ENCODE results near the gene TMEM266. TPM values are rescaled to one million over a fixed set of nuclear protein-coding genes. Genes with fewer than 3 reads are reported as not detected.

Gene TMEM266
- total RNA-seq, 1 donor = not detected

DNA sequence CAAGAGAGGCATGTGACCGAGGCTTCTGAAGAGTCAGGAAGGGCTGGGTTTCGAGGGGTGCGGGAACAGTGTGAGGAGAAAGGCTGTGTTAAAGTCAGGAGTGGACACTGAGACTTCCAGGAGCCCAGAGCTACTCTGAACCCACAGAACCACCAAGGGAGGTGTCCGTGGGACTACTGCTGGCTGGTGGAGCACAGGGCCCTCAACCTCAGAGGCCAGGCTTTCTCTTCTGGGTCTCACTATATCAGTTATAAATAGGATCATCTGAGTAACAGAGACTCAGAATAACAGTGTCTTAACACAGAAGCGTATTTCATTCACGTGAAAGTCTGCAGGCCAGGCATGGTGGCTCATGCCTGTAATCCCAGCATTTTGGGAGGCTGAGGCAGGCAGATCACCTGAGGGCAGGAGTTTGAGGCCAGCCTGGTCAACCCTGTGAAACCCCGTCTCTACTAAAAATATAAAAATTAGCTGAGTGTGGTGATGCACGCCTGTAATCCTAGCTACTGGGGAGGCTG, 113.6 kb downstream of the TMEM266 start:
- Histone ChIP-seq H3K4me3 (ENCODE audit: low read length) (no peak overlapping the region), H3K9me3 (ENCODE audit: low read depth, low read length) (no peaks in the 10 kb centered on the region), H3K27me3 (ENCODE audit: insufficient read depth, low read length) (no peaks in the 10 kb centered on the region), H3K4me1 (ENCODE audit: insufficient read depth, low read length) (peaks cover 12% of the 10 kb centered on the region)

DNA sequence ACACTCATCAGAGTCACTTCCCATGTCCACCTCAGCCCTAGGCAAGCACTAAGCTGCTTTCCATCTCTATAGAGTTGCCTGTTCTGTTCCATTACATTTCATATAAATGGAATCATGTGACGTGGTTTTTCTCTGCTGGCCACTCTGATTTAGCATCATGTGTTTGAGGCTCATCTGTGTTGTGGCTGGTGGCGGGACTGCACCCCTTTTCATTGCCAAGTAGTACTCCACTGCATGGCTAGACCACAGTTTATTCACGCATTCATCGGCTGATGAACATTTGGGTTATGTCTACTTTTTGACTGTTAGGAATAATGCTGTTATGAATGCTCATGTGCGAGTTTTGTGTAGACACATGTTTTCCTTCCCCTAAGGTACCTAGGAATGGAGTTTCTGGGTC, 114.9 kb downstream of the TMEM266 start:
- Histone ChIP-seq H3K4me3 (ENCODE audit: low read length) (no peak overlapping the region), H3K27me3 (ENCODE audit: insufficient read depth, low read length) (no peaks in the 10 kb centered on the region), H3K9me3 (ENCODE audit: low read depth, low read length) (no peaks in the 10 kb centered on the region), H3K4me1 (ENCODE audit: insufficient read depth, low read length) (peaks cover 8% of the 10 kb centered on the region)

DNA sequence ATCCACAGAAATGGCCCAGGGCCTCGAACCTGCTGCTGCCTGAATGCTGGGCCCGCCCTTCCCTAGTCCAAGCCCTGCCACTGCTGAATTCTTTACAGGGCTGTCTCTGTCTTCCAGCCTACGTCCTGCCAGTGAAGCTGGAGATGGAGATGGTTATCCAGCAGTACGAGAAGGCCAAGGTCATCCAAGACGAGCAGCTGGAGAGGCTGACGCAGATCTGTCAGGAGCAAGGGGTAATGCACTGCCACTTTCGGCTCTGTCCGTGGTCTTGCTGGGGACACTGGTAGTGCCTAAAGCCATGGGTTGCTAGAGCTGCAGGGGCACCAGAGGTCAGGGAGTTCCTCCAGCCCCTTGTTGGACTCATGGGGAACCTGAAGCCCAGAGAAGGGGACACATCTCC, 115.7 kb downstream of the TMEM266 start:
- Histone ChIP-seq H3K4me3 (ENCODE audit: low read length) (no peak overlapping the region), H3K9me3 (ENCODE audit: low read depth, low read length) (no peaks in the 10 kb centered on the region), H3K27me3 (ENCODE audit: insufficient read depth, low read length) (no peaks in the 10 kb centered on the region), H3K4me1 (ENCODE audit: insufficient read depth, low read length) (peaks cover under 1% of the 10 kb centered on the region)

DNA sequence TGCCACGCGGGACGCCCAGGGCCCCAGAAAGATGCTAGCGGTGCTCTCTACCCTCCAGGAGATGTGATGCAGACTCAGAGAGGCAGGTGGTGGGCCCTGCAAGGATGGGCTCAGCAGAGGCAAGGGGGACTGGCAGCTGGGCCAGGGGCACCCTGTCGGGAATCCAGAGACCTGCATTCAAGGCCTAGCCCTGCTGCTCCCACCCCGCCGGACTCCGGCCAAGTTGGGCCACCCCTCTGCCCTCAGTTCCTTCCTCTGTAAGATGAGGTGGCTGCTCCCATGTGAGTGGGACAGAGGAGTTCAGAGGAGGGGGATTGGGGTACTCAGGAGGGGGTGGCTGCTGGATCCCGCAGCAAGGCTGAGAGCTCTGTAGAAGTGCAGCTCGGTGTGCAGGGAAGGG, 116.3 kb downstream of the TMEM266 start:
- Histone ChIP-seq H3K4me3 (ENCODE audit: low read length) (no peak overlapping the region), H3K9me3 (ENCODE audit: low read depth, low read length) (no peaks in the 10 kb centered on the region), H3K27me3 (ENCODE audit: insufficient read depth, low read length) (no peaks in the 10 kb centered on the region), H3K4me1 (ENCODE audit: insufficient read depth, low read length) (no peaks in the 10 kb centered on the region)

DNA sequence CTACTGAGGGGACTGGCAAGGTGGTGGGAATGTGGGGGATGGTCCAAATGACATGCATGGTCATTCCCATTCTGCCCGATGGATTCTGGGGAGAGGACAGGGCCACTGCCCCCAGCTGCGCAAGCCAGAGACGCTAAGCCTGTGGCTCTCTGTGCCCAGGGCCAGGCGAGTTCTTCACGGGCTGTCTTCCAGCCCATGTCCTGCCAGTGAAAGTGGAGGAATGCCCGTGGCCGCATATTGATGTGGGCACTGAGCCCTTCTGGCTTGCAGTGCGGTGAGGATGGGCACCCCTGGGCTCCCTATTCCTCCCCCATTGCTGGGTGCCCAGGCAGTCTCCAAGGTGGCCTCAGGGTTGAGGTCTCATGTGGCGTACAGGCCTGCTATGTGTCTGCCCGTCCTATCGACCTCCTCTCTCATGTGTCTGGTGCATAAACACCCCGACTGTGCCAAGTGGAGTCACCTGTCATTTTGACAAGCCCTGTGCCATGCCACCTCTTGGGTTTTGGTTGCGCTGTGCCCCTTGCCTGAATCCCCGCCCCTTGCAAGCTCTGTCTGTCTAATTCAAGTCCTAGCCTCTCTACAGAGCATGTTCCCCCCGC, 116.8 kb downstream of the TMEM266 start:
- no peaks in the 10 kb centered on the region for H3K27me3 ChIP-seq (ENCODE audit: insufficient read depth, low read length)
- no peaks in the 10 kb centered on the region for H3K4me1 ChIP-seq (ENCODE audit: insufficient read depth, low read length)
- no peaks in the 10 kb centered on the region for H3K9me3 ChIP-seq (ENCODE audit: low read depth, low read length)
- H3K4me3 ChIP-seq (ENCODE audit: low read length) = no peak overlapping the region

DNA sequence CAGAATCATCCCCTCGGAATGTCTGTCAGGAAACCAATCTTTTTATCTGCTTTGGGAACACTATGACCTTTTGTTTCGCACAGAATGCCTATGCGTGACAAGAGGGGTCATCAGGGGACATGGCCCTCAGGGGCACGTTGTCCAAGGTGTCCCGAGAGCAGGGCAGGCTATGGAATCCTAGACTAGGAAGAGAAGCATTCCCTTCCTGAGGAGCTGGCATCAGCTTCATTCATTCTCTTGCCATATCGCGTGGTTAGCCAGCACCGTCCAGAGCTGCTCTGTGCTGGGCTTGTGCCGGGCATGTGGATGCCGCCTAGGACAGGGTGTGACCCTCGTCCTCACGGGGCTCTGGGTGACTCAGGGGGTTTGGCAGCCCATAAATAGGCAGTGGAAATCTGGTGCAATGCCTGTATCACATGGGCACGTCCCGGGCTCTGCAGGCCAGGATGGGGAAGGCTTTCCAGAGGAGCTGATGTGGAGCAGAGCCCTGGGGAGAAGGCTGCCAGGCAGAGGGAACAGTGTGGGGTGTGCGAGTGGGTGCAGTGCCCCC, 117.8 kb downstream of the TMEM266 start:
- Histone ChIP-seq H3K4me1 (ENCODE audit: insufficient read depth, low read length) (no peaks in the 10 kb centered on the region), H3K9me3 (ENCODE audit: low read depth, low read length) (no peaks in the 10 kb centered on the region), H3K27me3 (ENCODE audit: insufficient read depth, low read length) (no peaks in the 10 kb centered on the region), H3K4me3 (ENCODE audit: low read length) (no peak overlapping the region)

DNA sequence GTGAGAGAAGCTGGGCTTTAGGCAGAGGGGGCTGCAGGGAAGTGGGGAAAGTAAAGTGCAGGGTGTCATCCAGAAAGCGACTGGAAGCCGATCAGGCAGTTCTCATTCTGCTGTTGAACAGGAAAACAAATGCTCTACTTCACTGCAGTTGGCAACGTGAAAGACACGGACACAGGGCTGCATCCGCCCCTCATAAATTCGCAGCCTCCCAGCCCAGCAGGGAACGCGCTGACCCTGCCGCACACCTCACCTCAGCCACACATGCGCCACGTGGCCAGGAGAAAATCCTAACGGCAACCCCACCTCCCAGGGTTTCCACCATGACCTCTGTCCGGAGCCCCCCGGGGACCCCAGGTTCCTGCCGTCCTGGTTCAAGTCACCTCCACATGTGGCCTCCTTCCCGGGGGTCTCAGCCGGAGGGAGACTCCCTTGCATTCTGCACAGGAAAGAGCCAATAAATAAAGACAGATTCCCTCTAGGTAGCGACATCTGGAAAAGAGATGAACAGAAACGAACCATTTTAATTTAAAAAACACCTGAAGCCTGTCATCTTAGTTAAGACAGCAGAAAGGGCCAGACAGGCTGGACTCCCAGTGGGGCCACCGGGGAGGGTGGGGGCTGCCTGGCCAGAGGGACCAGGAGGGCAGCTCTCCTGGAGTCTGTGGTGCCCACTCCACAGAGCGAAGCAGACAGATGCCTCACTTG, 118.7 kb downstream of the TMEM266 start:
- Histone ChIP-seq H3K4me1 (ENCODE audit: insufficient read depth, low read length) (no peaks in the 10 kb centered on the region), H3K4me3 (ENCODE audit: low read length) (no peak overlapping the region), H3K9me3 (ENCODE audit: low read depth, low read length) (no peaks in the 10 kb centered on the region), H3K27me3 (ENCODE audit: insufficient read depth, low read length) (no peaks in the 10 kb centered on the region)

DNA sequence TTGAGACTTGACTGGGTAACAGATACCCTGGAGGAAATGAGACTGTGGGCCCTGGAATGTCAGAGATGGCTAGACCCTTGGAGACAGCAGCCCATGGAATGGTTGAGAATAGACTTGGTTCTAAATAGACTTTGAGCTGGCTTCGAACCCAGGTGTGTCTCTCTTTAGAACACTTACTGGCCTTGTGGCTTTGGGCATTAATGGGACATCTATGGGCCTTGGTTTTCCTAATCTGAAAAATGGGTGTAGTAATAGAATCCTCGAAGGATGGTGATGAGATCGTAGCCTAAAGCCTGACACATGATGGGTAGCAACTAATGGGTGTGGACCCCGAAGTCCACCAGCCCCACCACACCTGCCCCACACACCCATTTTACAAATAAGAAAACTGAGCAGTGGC, 119.2 kb downstream of the TMEM266 start:
- Histone ChIP-seq H3K27me3 (ENCODE audit: insufficient read depth, low read length) (no peaks in the 10 kb centered on the region), H3K4me3 (ENCODE audit: low read length) (no peak overlapping the region), H3K4me1 (ENCODE audit: insufficient read depth, low read length) (no peaks in the 10 kb centered on the region), H3K9me3 (ENCODE audit: low read depth, low read length) (no peaks in the 10 kb centered on the region)

DNA sequence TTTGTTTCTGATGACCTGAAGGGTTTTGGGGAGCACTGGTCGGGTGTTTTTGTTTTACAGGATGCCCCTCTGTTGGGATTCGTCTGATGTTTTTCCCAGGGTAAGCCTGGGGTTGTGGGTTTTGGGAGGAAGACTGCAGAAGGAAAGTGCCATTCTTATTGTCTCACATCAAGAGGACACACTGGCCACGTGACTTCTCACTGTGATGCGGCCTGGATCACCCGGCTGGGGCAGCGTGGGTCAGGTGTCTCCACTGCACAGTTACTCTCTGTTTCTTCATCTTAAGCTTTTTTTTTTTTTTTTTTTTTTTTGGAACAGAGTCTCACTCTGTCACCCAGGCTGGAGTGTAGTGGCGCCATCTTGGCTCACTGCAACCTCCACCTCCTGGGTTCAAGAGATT, 120.5 kb downstream of the TMEM266 start:
- H3K4me1 ChIP-seq (ENCODE audit: insufficient read depth, low read length) = no peaks in the 10 kb centered on the region
- H3K27me3 ChIP-seq (ENCODE audit: insufficient read depth, low read length) = no peaks in the 10 kb centered on the region
- H3K9me3 ChIP-seq (ENCODE audit: low read depth, low read length) = no peaks in the 10 kb centered on the region
- H3K4me3 ChIP-seq (ENCODE audit: low read length) = no peak overlapping the region

DNA sequence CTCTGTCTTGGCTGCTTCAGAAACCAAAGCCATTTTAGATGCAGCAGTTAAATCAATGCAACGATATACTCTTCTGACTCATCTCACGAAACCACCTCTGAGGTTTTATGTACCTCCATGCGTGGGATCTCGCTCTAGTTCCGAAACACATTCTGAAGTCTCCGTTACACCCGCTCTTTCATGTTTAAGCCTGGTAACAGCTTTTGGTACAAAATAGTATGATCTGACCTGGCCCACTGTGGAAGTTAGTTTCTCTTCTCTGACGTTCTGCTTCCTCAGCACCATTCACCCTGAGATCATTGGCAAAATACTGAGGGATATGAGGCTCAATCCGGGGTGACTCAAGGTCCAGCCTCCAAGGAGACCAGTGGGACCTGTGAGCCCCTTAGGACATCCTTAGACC, 121.9 kb downstream of the TMEM266 start:
- Histone ChIP-seq H3K4me1 (ENCODE audit: insufficient read depth, low read length) (no peaks in the 10 kb centered on the region), H3K4me3 (ENCODE audit: low read length) (no peak overlapping the region), H3K9me3 (ENCODE audit: low read depth, low read length) (no peaks in the 10 kb centered on the region), H3K27me3 (ENCODE audit: insufficient read depth, low read length) (no peaks in the 10 kb centered on the region)

DNA sequence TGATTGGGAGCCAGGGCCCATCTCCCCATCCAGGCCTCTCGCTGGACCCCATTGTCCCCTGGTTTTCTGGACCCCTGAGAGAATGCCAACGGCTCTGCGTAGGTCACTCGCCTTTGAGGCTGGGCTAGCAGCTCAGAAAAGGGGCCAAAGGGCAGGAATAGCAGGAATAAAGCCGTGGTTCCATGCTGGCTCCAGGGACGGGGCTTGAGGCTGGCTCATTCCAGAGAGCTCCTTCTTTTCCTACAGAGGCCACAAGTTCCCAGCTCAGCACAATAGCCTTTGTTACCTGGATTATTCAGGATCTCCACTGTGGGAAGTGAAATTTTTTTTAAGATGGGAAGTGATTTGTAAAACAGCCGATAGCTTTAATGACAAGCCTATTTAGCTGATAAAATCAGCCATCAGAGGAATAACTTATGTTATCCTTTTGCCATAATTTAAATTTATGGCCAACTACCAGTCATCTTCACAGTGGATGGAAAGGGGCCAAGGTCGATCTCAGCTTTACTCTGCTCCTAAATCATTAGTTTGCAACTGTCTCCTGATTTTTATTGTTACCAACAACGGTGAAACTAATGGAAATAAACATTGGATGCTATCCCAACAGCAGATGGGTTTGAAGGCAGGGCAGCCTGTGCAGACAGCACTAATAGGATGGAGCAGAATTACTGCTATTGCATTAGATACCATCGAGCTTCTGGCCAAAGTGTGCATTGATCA, 124.3 kb downstream of the TMEM266 start:
- Histone ChIP-seq H3K4me1 (ENCODE audit: insufficient read depth, low read length) (no peaks in the 10 kb centered on the region), H3K9me3 (ENCODE audit: low read depth, low read length) (no peaks in the 10 kb centered on the region), H3K27me3 (ENCODE audit: insufficient read depth, low read length) (peaks cover 3% of the 10 kb centered on the region), H3K4me3 (ENCODE audit: low read length) (no peak overlapping the region)

DNA sequence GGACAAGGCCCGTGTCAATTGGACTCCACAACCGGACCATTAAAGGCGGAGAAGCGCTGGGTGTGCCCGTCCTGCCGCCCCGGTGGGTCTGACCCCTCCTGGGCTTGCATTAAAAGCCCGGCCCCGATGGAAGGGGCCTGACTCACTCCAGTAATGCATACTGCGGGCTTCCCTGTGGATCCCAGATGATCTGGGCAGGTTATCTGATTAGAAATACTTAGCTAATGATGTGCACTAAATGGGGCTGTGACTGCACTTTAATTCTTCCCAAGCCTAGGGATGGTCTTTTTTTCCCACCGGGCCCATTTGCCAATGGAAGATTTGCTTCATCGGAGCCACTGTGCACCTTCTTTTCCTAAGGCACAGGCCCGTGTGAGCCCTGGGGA, 124.9 kb downstream of the TMEM266 start:
- H3K27me3 ChIP-seq (ENCODE audit: insufficient read depth, low read length) = peaks cover 7% of the 10 kb centered on the region
- no peaks in the 10 kb centered on the region for H3K9me3 ChIP-seq (ENCODE audit: low read depth, low read length)
- no peaks in the 10 kb centered on the region for H3K4me1 ChIP-seq (ENCODE audit: insufficient read depth, low read length)
- no peak overlapping the region for H3K4me3 ChIP-seq (ENCODE audit: low read length)

DNA sequence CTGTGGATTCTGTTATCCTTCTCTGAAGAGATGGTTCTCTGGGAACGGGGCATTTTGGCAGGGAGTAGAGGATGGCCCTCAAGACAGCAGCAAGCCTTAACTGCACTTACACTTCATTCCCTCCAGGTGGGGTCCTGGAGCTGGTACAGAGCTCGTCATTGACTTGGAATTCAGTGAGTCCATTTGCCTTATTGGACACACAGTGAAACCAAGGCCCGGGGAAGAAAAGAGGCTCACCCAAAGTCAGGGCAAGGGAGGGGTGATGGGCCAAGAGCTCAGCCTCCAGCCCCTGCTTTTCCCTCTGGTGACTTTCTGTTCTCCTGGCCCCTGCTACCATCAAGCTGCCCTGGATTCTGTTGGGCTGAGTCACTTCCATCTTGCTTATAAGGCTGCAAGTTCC, 125.9 kb downstream of the TMEM266 start:
- Histone ChIP-seq H3K9me3 (ENCODE audit: low read depth, low read length) (no peaks in the 10 kb centered on the region), H3K4me3 (ENCODE audit: low read length) (no peak overlapping the region), H3K27me3 (ENCODE audit: insufficient read depth, low read length) (peaks cover 11% of the 10 kb centered on the region)

DNA sequence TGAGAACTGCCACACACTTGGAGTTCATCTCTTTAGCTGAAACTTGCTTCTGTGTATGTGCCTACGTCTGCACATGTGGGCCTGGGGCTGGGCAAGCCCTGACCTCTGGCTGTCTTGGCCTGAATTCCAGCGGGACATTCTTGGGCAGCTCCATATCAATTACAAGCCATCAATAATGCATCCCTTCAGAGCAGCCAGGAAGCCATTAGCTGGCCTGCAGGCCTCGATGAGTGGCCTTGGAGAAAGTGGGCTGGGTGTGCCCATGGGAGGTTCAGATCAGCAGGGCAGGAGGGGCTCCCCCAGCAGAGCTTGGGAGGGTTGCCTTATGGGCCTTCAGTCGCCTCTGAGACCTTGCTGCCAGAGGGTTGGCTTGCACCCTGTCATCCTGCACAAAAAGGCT, 127.4 kb downstream of the TMEM266 start:
- no peaks in the 10 kb centered on the region for H3K9me3 ChIP-seq (ENCODE audit: low read depth, low read length)
- no peak overlapping the region for H3K4me3 ChIP-seq (ENCODE audit: low read length)
- peaks cover 17% of the 10 kb centered on the region for H3K4me1 ChIP-seq (ENCODE audit: insufficient read depth, low read length)
- H3K27me3 ChIP-seq (ENCODE audit: insufficient read depth, low read length) = peaks cover 15% of the 10 kb centered on the region

More for the DNA sequence above, 125.9 kb downstream of the TMEM266 start:
- peaks cover 5% of the 10 kb centered on the region for H3K4me1 ChIP-seq (ENCODE audit: insufficient read depth, low read length)

DNA sequence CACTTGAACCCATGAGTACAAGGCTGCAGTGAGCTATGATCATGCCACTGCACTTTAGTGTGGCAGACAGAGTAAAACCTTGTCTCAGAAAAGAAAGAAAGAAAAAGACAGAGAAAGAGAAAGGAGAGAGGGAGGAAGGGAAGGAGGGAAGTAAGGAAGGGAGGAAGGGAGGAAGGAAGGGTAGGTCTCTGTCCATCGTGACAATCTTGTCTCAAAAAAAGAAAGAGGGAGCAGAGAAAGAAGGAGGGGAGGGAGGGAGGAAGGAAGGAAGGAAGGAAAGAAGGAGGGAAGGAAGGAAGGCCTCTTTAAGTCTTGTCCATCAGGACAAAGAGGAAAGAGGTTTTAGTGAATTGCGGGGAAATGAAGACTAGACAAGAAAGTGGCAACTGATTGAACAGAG, 129.3 kb downstream of the TMEM266 start:
- Histone ChIP-seq H3K4me1 (ENCODE audit: insufficient read depth, low read length) (peaks cover 17% of the 10 kb centered on the region), H3K9me3 (ENCODE audit: low read depth, low read length) (no peaks in the 10 kb centered on the region), H3K4me3 (ENCODE audit: low read length) (no peak overlapping the region), H3K27me3 (ENCODE audit: insufficient read depth, low read length) (peaks cover 15% of the 10 kb centered on the region)

All from mononuclear cell (primary cell).